GM23248 (cell line): ENCODE data around the gene NBEAL2. TPM values are rescaled to one million over a fixed set of nuclear protein-coding genes. Genes with fewer than 3 reads are reported as not detected.

ENCODE experiments used
- DNase-seq: peaks from one replicate; pipeline ENCODE4 v3.0.0-alpha.2; 2015
- H2AFZ ChIP-seq: fragments of 200-600 bp; sonication (generic); 2 replicates; pipeline ENCODE4 v1.6.1; 2016; ENCODE audit warnings: antibody characterized with exemption
- H3F3A ChIP-seq: fragments of 200-600 bp; sonication (generic); 2 replicates; pipeline ENCODE4 v1.6.1; 2016; ENCODE audit warnings: mild to moderate bottlenecking, antibody characterized with exemption, mixed run types; ENCODE audit not compliant: insufficient read depth
- H3K27ac ChIP-seq: fragments of 200-600 bp; sonication (generic); 2 replicates; pipeline ENCODE4 v1.5.1; 2016; ENCODE audit warnings: mild to moderate bottlenecking
- H3K27me3 ChIP-seq: fragments of 200-600 bp; sonication (generic); replicated peaks from 2 replicates; pipeline ENCODE4 v1.6.1; 2016; ENCODE audit warnings: mild to moderate bottlenecking; ENCODE audit not compliant: insufficient read depth
- H3K36me3 ChIP-seq: fragments of 200-600 bp; sonication (generic); 2 replicates; pipeline ENCODE4 v1.6.1; 2016; ENCODE audit warnings: low read depth, mild to moderate bottlenecking
- H3K4me1 ChIP-seq: fragments of 200-600 bp; sonication (generic); 2 replicates; pipeline ENCODE4 v1.6.1; 2016; ENCODE audit warnings: mild to moderate bottlenecking; ENCODE audit not compliant: insufficient read depth
- H3K4me2 ChIP-seq: fragments of 200-600 bp; sonication (generic); one replicate; pipeline ENCODE4 v1.6.1; 2016; ENCODE audit warnings: mild to moderate bottlenecking; ENCODE audit not compliant: unreplicated experiment
- H3K4me3 ChIP-seq: fragments of 200-600 bp; sonication (generic); 2 replicates; pipeline ENCODE4 v1.5.1; 2016; ENCODE audit warnings: mild to moderate bottlenecking
- H3K79me2 ChIP-seq: fragments of 200-600 bp; sonication (generic); 2 replicates; pipeline ENCODE4 v1.6.1; 2016; ENCODE audit warnings: mild to moderate bottlenecking; ENCODE audit not compliant: insufficient read depth
- H3K9ac ChIP-seq: fragments of 200-600 bp; sonication (generic); 2 replicates; pipeline ENCODE4 v1.6.1; 2016; ENCODE audit warnings: mild to moderate bottlenecking
- H3K9me2 ChIP-seq: fragments of 200-600 bp; sonication (generic); 2 replicates; pipeline ENCODE4 v1.6.1; 2016; ENCODE audit warnings: mixed run types, mild to moderate bottlenecking, moderate library complexity; ENCODE audit not compliant: insufficient read depth
- H3K9me3 ChIP-seq: fragments of 200-600 bp; sonication (generic); one replicate; pipeline ENCODE4 v1.6.1; 2017; ENCODE audit warnings: low read depth
- H4K20me1 ChIP-seq: fragments of 200-600 bp; sonication (generic); 2 replicates; pipeline ENCODE4 v1.6.0; 2016; ENCODE audit not compliant: insufficient read depth
- EZH2 ChIP-seq: fragments of 200-600 bp; sonication (generic); IDR thresholded peaks from 2 replicates; pipeline ENCODE4 v1.6.1; 2018; ENCODE audit warnings: antibody characterized with exemption, mild to moderate bottlenecking; ENCODE audit not compliant: insufficient read depth, poor library complexity, severe bottlenecking
- EZH2phosphoT487 ChIP-seq: fragments of 200-600 bp; sonication (generic); IDR thresholded peaks from 2 replicates; pipeline ENCODE4 v1.6.1; 2018; ENCODE audit warnings: antibody characterized with exemption, moderate library complexity, mild to moderate bottlenecking, low read depth; ENCODE audit not compliant: insufficient read depth
- WGBS, 2 experiments: methylation state at CpG; one replicate each; pipeline ENCODE4 v1.1.6; 2015 to 2017; ENCODE audit warnings: low lambda C conversion rate in 2 of 2, low coverage in 1 of 2; ENCODE audit errors: missing lambda C conversion rate in 2 of 2; 5-methylcytosine and 5-hydroxymethylcytosine counted together
- in situ Hi-C: fragments of 300-500 bp; cut with MboI; formaldehyde crosslinking; loops from 2 replicates; pipeline ENCODE4 v1.15.0; 2020
- polyA plus RNA-seq: library from polyadenylated mRNA; unstranded; fragments of >200 nt; fragmentation: Nextera tagmentation; extraction: Ambion mirVana; gene quantifications from 2 replicates; pipeline ENCODE4 v1.2.1, GENCODE V29; 2016
- total RNA-seq: library from RNA; depleted of rRNA; stranded (reverse); fragments of >200 nt; shearing (Covaris generic); gene quantifications from 2 replicates; pipeline ENCODE4 v1.2.3, GENCODE V29; 2014

Gene NBEAL2
- total and polyA plus RNA-seq, 2 experiments from 2014 or later = 0.94 to 2.8 TPM

DNA sequence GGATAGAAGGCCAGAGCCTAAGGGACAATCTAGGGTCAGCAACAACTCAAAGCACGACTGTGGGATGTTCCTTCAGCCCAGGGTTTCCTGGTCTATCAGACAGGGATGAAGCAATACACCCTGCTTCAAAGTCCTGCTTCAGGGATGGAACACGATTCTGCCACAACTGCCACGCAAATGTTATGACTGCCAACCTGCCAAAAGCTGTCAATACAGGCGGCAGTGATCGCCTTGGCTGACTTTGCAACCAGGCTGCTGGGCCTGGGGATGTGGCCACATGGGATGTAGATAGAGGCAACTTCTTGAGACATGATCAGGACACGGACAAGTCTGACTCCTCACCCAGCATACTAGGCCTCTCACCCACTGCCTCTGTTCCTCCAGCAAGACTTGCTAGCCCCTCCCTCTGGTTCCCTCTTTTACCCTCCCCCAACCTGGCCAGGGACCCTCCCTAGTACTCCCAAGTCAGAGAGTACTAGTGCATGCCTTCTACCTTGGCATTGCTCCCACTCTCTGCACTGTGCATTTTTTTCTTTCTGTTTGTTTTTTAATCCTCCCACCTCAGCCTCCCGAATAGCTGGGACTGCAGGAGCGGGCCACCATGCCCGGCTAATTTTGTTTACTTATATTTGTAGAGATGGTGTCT is 10.6 kb upstream of the NBEAL2 start:
- Histone ChIP-seq H3F3A (peaks cover 19% of the 10 kb centered on the region; the same call in 1 of the 2 replicates), H3K27me3 (no peaks in the 10 kb centered on the region), H2AFZ (no peak overlapping the region), H3K9me3 (no peaks in the 10 kb centered on the region), H3K27ac (no peak overlapping the region), H3K4me1 (peaks cover 20% of the 10 kb centered on the region), H3K4me3 (no peak overlapping the region), H3K9ac (no peak overlapping the region), H3K9me2 (no peaks in the 10 kb centered on the region), H3K4me2 (no peak overlapping the region), H3K36me3 (no peaks in the 10 kb centered on the region), H4K20me1 (peaks cover 13% of the 10 kb centered on the region; the same call in 1 of the 2 replicates), H3K79me2 (peaks cover 93% of the 10 kb centered on the region)
- in situ Hi-C loops = no loop called here
- DNase-seq = no peak
- WGBS, 2 experiments = 35 to 43% methylated on average over 9 of the region's 9 CpGs
- no peak for TF ChIP-seq EZH2
- no peak for TF ChIP-seq EZH2phosphoT487

DNA sequence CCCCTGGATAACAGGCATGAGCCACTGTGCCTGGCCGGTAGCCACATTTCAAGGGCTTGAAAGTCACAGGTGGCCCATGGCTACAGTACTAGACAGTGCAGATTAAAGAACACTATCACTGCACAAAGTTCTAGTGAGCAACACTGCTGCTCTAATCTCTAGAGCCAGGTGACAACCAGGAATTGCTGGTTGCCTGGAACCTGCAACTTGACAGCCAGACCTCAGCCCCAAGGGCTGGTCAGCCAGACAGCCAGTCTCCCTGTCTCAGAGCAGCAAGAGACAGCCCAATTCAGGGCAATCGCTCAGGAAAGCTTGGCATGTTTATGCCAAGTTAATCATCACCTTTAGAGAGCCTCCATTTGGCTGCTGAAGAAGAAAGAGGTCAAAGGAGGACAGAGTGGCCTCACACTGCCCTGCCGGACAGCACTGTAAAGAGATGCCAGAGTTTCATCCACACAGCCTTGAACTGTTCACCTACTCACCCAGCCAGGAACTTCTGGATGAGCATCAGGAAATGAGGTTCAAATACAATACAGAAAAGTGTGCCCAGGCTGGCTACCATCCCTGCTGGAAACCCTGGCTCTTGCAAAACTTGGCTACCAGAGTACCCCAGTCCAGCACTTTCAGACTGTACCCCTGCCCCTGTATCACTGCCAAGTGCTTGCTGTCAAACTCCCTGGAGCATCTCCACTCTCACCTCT is 8.9 kb upstream of the NBEAL2 start:
- H2AFZ ChIP-seq = no peak overlapping the region
- peaks cover 100% of the 10 kb centered on the region for H3K79me2 ChIP-seq
- no peaks in the 10 kb centered on the region for H3K9me2 ChIP-seq
- peak overlapping the region; percentile 27; the same call in 1 of the 2 replicates for H3K9ac ChIP-seq
- H3K27ac ChIP-seq = peak overlapping the region; percentile 14
- peak overlapping the region; percentile 24 for H3K4me2 ChIP-seq
- no peaks in the 10 kb centered on the region for H3K27me3 ChIP-seq
- WGBS, 2 experiments = 38 to 47% methylated on average over 3 of the region's 3 CpGs
- peaks cover 20% of the 10 kb centered on the region for H3K4me1 ChIP-seq
- DNase-seq = peak; percentile 55
- in situ Hi-C loops = no loop called here
- H3K36me3 ChIP-seq = no peaks in the 10 kb centered on the region
- H3F3A ChIP-seq = peaks cover 19% of the 10 kb centered on the region; the same call in 1 of the 2 replicates
- no peak for TF ChIP-seq EZH2
- no peak for TF ChIP-seq EZH2phosphoT487
- no peaks in the 10 kb centered on the region for H3K9me3 ChIP-seq
- H3K4me3 ChIP-seq = no peak overlapping the region
- H4K20me1 ChIP-seq = peaks cover 13% of the 10 kb centered on the region; the same call in 1 of the 2 replicates

DNA sequence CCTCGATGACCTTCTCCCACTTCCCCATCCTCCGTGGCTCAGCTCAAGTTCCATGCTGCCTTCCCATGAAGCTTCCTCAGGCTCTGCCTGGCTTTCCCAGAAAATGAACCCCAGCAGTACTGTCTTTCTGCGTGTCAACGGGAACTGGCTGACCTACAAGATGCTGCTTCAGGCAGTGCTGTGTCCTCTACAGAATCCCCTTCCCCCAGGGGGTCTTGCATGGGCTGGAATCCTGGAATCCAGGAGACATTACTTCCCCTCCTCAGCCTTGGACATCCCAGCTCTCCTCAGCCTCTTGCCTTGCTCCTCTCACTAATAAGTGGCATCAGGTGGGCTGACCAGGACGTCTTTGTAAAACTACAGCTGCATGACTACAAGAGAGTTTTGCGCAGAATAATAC is 8.3 kb upstream of the NBEAL2 start:
- H3K4me3 ChIP-seq = no peak overlapping the region
- no peak for TF ChIP-seq EZH2
- no peak for TF ChIP-seq EZH2phosphoT487
- H3K36me3 ChIP-seq = no peaks in the 10 kb centered on the region
- peak overlapping the region; percentile 24 for H3K4me2 ChIP-seq
- H3F3A ChIP-seq = peaks cover 19% of the 10 kb centered on the region; the same call in 1 of the 2 replicates
- H3K9ac ChIP-seq = peak overlapping the region; percentile 27; the same call in 1 of the 2 replicates
- in situ Hi-C loops = no loop called here
- no peaks in the 10 kb centered on the region for H3K9me3 ChIP-seq
- H4K20me1 ChIP-seq = peaks cover 13% of the 10 kb centered on the region; the same call in 1 of the 2 replicates
- peak overlapping the region; percentile 14 for H3K27ac ChIP-seq
- peaks cover 20% of the 10 kb centered on the region for H3K4me1 ChIP-seq
- H3K9me2 ChIP-seq = no peaks in the 10 kb centered on the region
- no peak for DNase-seq
- no peak overlapping the region for H2AFZ ChIP-seq
- 49 to 55% methylated on average over 6 of the region's 6 CpGs for WGBS, 2 experiments
- H3K79me2 ChIP-seq = peaks cover 100% of the 10 kb centered on the region
- no peaks in the 10 kb centered on the region for H3K27me3 ChIP-seq

- H4K20me1 ChIP-seq = peaks cover 13% of the 10 kb centered on the region; the same call in 1 of the 2 replicates
- no peak overlapping the region for H3K27ac ChIP-seq
Observed at GRCh38 chr3:46971742-46972141, 7.7 kb upstream of the NBEAL2 start.

More at GRCh38 chr3:46971742-46972141, 7.7 kb upstream of the NBEAL2 start:
- in situ Hi-C loops = no loop called here
- H3K27me3 ChIP-seq = no peaks in the 10 kb centered on the region
- peaks cover 20% of the 10 kb centered on the region for H3K4me1 ChIP-seq
- H3K9me3 ChIP-seq = no peaks in the 10 kb centered on the region
- TF ChIP-seq EZH2phosphoT487 = no peak
- TF ChIP-seq EZH2 = no peak
- peaks cover 95% of the 10 kb centered on the region for H3K79me2 ChIP-seq
- peak overlapping the region; percentile 24 for H3K4me2 ChIP-seq
- no peak overlapping the region for H3K9ac ChIP-seq
- DNase-seq = no peak
- H3K9me2 ChIP-seq = no peaks in the 10 kb centered on the region
- no peak overlapping the region for H3K4me3 ChIP-seq
- 100% methylated on average over 1 of the region's 1 CpG for WGBS, 2 experiments
- H2AFZ ChIP-seq = no peak overlapping the region
- no peaks in the 10 kb centered on the region for H3K36me3 ChIP-seq
- peaks cover 19% of the 10 kb centered on the region; the same call in 1 of the 2 replicates for H3F3A ChIP-seq
